Smooth muscle cell (in vitro differentiated cells): ENCODE data around the gene AKR1C1. TPM values are rescaled to one million over a fixed set of nuclear protein-coding genes. Genes with fewer than 3 reads are reported as not detected.
"Not testable (repeated sequence)": the region's sequence is repeated elsewhere in the genome, so short reads cannot be mapped to it uniquely, and the experiment has no call there.

Experiments used
- DNase-seq: peaks from one replicate; lab custom pipeline; 2025; ENCODE audit not compliant: unreplicated experiment; lab: John Stamatoyannopoulos, UW
- H2AFZ ChIP-seq: fragments of 200-600 bp; sonication (generic); 2 replicates; pipeline ENCODE4 v1.6.0; 2016; ENCODE audit warnings: antibody characterized with exemption, low read depth, mild to moderate bottlenecking
- H3F3A ChIP-seq: fragments of 200-600 bp; sonication (generic); 2 replicates; pipeline ENCODE4 v1.6.0; 2017; ENCODE audit warnings: antibody characterized with exemption, low read depth
- H3K27ac ChIP-seq: fragments of 200-600 bp; sonication (generic); 2 replicates; pipeline ENCODE4 v1.5.1; 2016; ENCODE audit warnings: low read depth, mild to moderate bottlenecking
- H3K27me3 ChIP-seq: fragments of 200-600 bp; sonication (generic); 2 replicates; pipeline ENCODE4 v1.6.1; 2016; ENCODE audit warnings: low read depth, mild to moderate bottlenecking
- H3K36me3 ChIP-seq: fragments of 200-600 bp; sonication (generic); 2 replicates; pipeline ENCODE4 v1.5.1; 2016; ENCODE audit warnings: low read depth
- H3K4me1 ChIP-seq: fragments of 200-600 bp; sonication (generic); 2 replicates; pipeline ENCODE4 v1.5.1; 2016; ENCODE audit warnings: low read depth
- H3K4me2 ChIP-seq: fragments of 200-600 bp; sonication (generic); 2 replicates; pipeline ENCODE4 v1.6.0; 2016; ENCODE audit warnings: mild to moderate bottlenecking
- H3K4me3 ChIP-seq: fragments of 200-600 bp; sonication (generic); 2 replicates; pipeline ENCODE4 v1.5.1; 2016; ENCODE audit warnings: mild to moderate bottlenecking
- H3K79me2 ChIP-seq: fragments of 200-600 bp; sonication (generic); 2 replicates; pipeline ENCODE4 v1.6.0; 2016; ENCODE audit warnings: low read depth, mild to moderate bottlenecking
- H3K9ac ChIP-seq: fragments of 200-600 bp; sonication (generic); 2 replicates; pipeline ENCODE4 v1.6.0; 2016; ENCODE audit warnings: low read depth
- H3K9me3 ChIP-seq: fragments of 200-600 bp; sonication (generic); replicated peaks from 2 replicates; pipeline ENCODE4 v1.5.1; 2016; ENCODE audit warnings: low read depth
- H4K20me1 ChIP-seq: fragments of 200-600 bp; sonication (generic); 2 replicates; pipeline ENCODE4 v1.6.0; 2016; ENCODE audit warnings: low read depth
- WGBS: methylation state at CpG from one replicate; pipeline ENCODE4 v1.1.7; 2016; ENCODE audit warnings: low lambda C conversion rate; 5-methylcytosine and 5-hydroxymethylcytosine counted together
- polyA plus RNA-seq: library from polyadenylated mRNA; unstranded; fragments of >200 nt; fragmentation: Nextera tagmentation; extraction: Ambion mirVana; gene quantifications from 2 replicates; pipeline ENCODE4 v1.2.1, GENCODE V29; 2016
- small RNA-seq: library from RNA; depleted of rRNA; stranded (forward); fragments of <200 nt; gene quantifications from one replicate; pipeline ENCODE3, GENCODE V24; 2014
- total RNA-seq: library from RNA; depleted of rRNA; stranded (reverse); fragments of >200 nt; gene quantifications from 2 replicates; pipeline ENCODE4 v1.2.3, GENCODE V29; 2014
- TF ChIP-seq, protein P1 (sequence below): fragments of 200-600 bp; sonication (generic); IDR thresholded peaks from 2 replicates; pipeline ENCODE4 v1.5.1; 2017; ENCODE audit warnings: borderline replicate concordance, mild to moderate bottlenecking, antibody characterized with exemption; ENCODE audit not compliant: insufficient read depth, poor library complexity, severe bottlenecking

The AKR1C1 gene
- total and polyA plus RNA-seq, 2 experiments from 2014 or later, result 16.3 to 20.5 TPM

DNA sequence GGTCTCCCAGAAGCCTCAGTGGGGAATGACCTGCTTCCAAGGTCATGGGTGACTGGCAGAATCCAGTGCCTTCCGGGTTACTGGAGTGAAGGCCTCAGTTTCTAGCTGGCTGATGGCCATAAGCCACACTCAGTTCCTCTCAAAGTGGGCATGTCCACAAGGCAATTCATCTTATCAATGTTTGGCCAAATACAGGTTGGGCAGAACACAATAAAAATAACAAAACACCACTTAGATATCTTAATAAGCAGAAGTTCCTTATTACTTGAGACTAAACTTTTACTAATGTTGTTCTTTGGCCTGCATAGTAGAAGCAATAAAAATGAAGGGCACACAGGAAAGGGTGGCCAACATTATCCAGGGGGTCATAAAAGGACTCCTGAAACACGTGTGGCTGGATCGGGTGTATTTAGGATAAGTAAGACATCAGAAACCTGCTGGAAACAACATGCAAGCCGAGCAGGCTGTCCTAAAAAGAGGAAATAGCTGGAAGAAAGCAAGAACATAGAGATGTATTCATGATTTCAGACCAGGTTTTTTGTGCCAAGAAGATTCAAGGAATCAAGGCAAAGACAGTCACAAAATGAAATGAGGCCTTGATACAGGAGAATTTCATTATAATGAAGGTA, 60.1 kb downstream of the AKR1C1 start:
- Histone ChIP-seq H3F3A (no peaks in the 10 kb centered on the region), H3K4me3 (no peak overlapping the region), H4K20me1 (no peaks in the 10 kb centered on the region), H2AFZ (no peak overlapping the region), H3K36me3 (no peaks in the 10 kb centered on the region), H3K9ac (no peak overlapping the region), H3K9me3 (no peaks in the 10 kb centered on the region), H3K27ac (no peak overlapping the region), H3K4me1 (peaks cover 3% of the 10 kb centered on the region), H3K4me2 (no peak overlapping the region), H3K79me2 (no peaks in the 10 kb centered on the region), H3K27me3 (no peaks in the 10 kb centered on the region)
- no peak for DNase-seq
- TF ChIP-seq, protein P1, sequence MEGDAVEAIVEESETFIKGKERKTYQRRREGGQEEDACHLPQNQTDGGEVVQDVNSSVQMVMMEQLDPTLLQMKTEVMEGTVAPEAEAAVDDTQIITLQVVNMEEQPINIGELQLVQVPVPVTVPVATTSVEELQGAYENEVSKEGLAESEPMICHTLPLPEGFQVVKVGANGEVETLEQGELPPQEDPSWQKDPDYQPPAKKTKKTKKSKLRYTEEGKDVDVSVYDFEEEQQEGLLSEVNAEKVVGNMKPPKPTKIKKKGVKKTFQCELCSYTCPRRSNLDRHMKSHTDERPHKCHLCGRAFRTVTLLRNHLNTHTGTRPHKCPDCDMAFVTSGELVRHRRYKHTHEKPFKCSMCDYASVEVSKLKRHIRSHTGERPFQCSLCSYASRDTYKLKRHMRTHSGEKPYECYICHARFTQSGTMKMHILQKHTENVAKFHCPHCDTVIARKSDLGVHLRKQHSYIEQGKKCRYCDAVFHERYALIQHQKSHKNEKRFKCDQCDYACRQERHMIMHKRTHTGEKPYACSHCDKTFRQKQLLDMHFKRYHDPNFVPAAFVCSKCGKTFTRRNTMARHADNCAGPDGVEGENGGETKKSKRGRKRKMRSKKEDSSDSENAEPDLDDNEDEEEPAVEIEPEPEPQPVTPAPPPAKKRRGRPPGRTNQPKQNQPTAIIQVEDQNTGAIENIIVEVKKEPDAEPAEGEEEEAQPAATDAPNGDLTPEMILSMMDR, result no peak
- WGBS, result 71% methylated on average over 4 of the region's 4 CpGs

DNA sequence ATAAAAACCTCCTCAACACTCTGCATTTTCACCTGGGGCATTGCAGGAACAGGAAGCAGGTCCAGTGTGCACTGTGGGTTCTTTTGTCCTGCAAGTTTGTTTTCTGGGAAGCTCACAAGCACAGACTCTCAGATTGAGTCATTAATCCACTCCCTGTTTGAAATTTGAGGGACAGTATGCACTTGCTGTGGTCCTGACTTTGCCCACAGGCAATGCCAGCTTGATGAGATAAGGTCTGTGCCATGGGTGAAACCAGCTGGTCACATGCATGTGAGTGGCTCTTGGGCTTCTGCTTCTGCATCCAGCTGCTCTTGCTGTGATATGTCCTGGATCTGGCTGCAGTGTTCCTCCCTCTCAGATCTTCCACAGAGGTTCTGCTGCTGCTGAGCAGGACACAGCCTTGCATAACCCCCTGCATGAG, 62.3 kb downstream of the AKR1C1 start:
- H3F3A ChIP-seq, DNase-seq, H3K9ac ChIP-seq, H3K27me3 ChIP-seq, H3K4me1 ChIP-seq, H3K79me2 ChIP-seq, H4K20me1 ChIP-seq, H3K9me3 ChIP-seq, H3K36me3 ChIP-seq, H3K4me2 ChIP-seq, H3K27ac ChIP-seq, H3K4me3 ChIP-seq, H2AFZ ChIP-seq: not testable (repeated sequence)

DNA sequence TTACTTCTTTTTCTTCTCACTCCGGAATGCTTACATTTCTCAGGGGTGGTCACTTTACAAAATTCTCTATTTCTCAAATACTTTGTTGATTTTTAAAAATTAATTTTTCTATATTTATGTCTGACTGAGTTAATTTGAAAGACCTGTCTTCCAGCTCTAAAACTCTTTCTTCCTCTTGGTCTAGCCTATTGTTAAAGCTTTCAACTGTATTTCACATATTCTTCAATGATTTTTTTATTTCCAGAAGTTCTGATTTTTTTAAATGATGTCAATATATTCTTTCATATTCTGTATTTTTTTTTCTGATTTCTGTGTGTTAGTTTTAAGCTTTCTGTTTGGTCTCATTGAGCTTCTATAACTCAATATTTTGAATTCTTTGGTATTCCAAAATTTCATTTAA, 67.8 kb downstream of the AKR1C1 start:
- H3K9ac ChIP-seq, result no peak overlapping the region
- H3K4me3 ChIP-seq, result peak overlapping the region; percentile 3
- WGBS, result 92% methylated on average over 1 of the region's 1 CpG
- no peaks in the 10 kb centered on the region for H3K27me3 ChIP-seq
- no peaks in the 10 kb centered on the region for H3K9me3 ChIP-seq
- no peak for DNase-seq
- TF ChIP-seq, protein P1, result no peak
- H3F3A ChIP-seq, result no peaks in the 10 kb centered on the region
- no peaks in the 10 kb centered on the region for H4K20me1 ChIP-seq
- H3K4me1 ChIP-seq, result no peaks in the 10 kb centered on the region
- no peaks in the 10 kb centered on the region for H3K36me3 ChIP-seq
- no peak overlapping the region for H3K27ac ChIP-seq
- H3K79me2 ChIP-seq, result no peaks in the 10 kb centered on the region
- H2AFZ ChIP-seq, result no peak overlapping the region
- no peak overlapping the region for H3K4me2 ChIP-seq

DNA sequence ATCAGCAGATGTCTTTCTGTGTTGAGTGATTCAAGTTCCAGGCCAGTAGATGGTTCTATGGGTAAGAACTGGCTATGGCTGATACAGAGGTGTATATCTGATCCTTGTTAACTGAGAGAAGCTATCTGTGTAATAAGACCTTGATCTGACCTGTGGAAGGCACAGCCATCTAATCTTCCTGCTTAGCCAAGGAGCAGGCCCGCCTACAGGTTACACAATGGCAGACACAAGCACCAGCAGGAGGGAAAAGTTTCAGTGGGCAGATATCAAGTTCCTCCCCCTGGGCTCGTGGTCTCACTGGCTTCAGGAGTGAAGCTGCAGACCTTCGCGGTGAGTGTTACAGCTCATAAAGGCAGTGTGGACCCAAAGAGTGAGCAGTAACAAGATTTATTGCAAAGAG, 68.4 kb downstream of the AKR1C1 start:
- H3K27ac ChIP-seq, H3K9ac ChIP-seq, H3K79me2 ChIP-seq, H3K4me2 ChIP-seq, H3K27me3 ChIP-seq, DNase-seq, H3F3A ChIP-seq, H3K9me3 ChIP-seq, H3K4me1 ChIP-seq, H2AFZ ChIP-seq, H4K20me1 ChIP-seq, H3K36me3 ChIP-seq, H3K4me3 ChIP-seq: not testable (repeated sequence)
- 81% methylated on average over 4 of the region's 4 CpGs for WGBS

DNA sequence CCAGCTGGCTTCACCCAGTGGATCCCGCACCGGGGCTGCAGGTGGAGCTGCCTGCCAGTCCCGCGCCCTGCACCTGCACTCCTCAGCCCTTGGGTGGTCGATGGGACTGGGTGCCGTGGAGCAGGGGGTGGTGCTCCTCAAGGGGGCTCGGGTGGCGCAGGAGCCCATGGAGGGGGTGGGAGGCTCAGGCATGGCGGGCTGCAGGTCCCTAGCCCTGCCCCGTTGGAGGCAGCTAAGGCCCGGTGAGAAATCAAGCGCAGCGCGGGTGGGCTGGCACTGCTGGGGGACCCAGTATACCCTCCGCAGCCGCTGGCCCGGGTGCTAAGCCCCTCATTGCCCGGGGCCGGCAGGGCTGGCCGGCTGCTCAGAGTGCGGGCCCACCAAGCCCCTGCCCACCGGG, 69.2 kb downstream of the AKR1C1 start:
- H3K4me3 ChIP-seq, H3K9ac ChIP-seq, H3F3A ChIP-seq, H3K79me2 ChIP-seq, H4K20me1 ChIP-seq, H3K9me3 ChIP-seq, H3K27me3 ChIP-seq, H2AFZ ChIP-seq, H3K27ac ChIP-seq, DNase-seq, H3K4me1 ChIP-seq, H3K36me3 ChIP-seq, H3K4me2 ChIP-seq: not testable (repeated sequence)
- WGBS, result 93% methylated on average over 17 of the region's 22 CpGs

Small RNA genes within 50 kb of the gene (small RNA-seq; reads per million reads assigned to genes)
- not detected for gene RF00096

Other genes with a start within 250 kb of the AKR1C1 start
- 3.2 and 7.2 TPM in 2 replicates for gene AKR1E2, start 137.2 kb upstream of the AKR1C1 start, total RNA-seq
- 2.3 and 3.0 TPM in 2 replicates for gene AKR1E2, start 137.2 kb upstream of the AKR1C1 start, polyA plus RNA-seq
- 6.6 and 8.5 TPM in 2 replicates for gene AKR1C2, start 40.4 kb downstream of the AKR1C1 start, total RNA-seq
- 9.0 and 19.6 TPM in 2 replicates for gene AKR1C2, start 40.4 kb downstream of the AKR1C1 start, polyA plus RNA-seq
- gene AKR1C3, start 131.0 kb downstream of the AKR1C1 start, total RNA-seq, result 0.27 and 7.8 TPM in 2 replicates
- gene AKR1C3, start 131.0 kb downstream of the AKR1C1 start, polyA plus RNA-seq, result 3.7 and 4.5 TPM in 2 replicates
- 0.18 TPM in 1 of 2 replicates, not detected in the other for gene AKR1C8, start 221.7 kb downstream of the AKR1C1 start, total RNA-seq
- not detected in 2 replicates for gene AKR1C8, start 221.7 kb downstream of the AKR1C1 start, polyA plus RNA-seq
- not detected in 2 replicates for gene AKR1C4, start 233.4 kb downstream of the AKR1C1 start, total RNA-seq
- not detected in 2 replicates for gene AKR1C4, start 233.4 kb downstream of the AKR1C1 start, polyA plus RNA-seq